Loucy (cell line): Measurements from ENCODE around the gene GCAT.

Source experiments
- H2AFZ ChIP-seq: fragments of 200-600 bp; sonication (generic); 2 replicates; pipeline ENCODE4 v1.6.0; 2016; ENCODE audit warnings: antibody characterized with exemption, mild to moderate bottlenecking, low read length, moderate library complexity
- H3F3A ChIP-seq: fragments of 200-600 bp; 2 replicates; pipeline ENCODE4 v1.6.0; 2016; ENCODE audit warnings: antibody characterized with exemption, low read depth, mild to moderate bottlenecking
- H3K27me3 ChIP-seq: fragments of 200-600 bp; sonication (generic); 2 replicates; pipeline ENCODE4 v1.6.1; 2014; ENCODE audit warnings: low read length, mild to moderate bottlenecking; ENCODE audit not compliant: insufficient read depth, poor library complexity, severe bottlenecking
- H3K36me3 ChIP-seq: fragments of 200-600 bp; sonication (generic); 2 replicates; pipeline ENCODE4 v1.6.1; 2016; ENCODE audit warnings: low read length; ENCODE audit not compliant: insufficient read depth
- H3K4me1 ChIP-seq: fragments of 200-600 bp; sonication (generic); 2 replicates; pipeline ENCODE4 v1.5.1; 2014; ENCODE audit warnings: low read length, mild to moderate bottlenecking; ENCODE audit not compliant: insufficient read depth, poor library complexity, severe bottlenecking
- H3K4me2 ChIP-seq: fragments of 200-600 bp; sonication (generic); 2 replicates; pipeline ENCODE4 v1.6.0; 2014; ENCODE audit warnings: antibody characterized with exemption, low read length, low read depth, mild to moderate bottlenecking; ENCODE audit not compliant: poor library complexity, severe bottlenecking
- H3K4me3 ChIP-seq: fragments of 200-600 bp; sonication (generic); 2 replicates; pipeline ENCODE4 v1.5.1; 2014; ENCODE audit warnings: low read length, mild to moderate bottlenecking, mixed read lengths; ENCODE audit not compliant: poor library complexity, severe bottlenecking
- H3K79me2 ChIP-seq: fragments of 200-600 bp; sonication (generic); 2 replicates; pipeline ENCODE4 v1.6.1; 2014; ENCODE audit warnings: low read length; ENCODE audit not compliant: insufficient read depth
- H3K9ac ChIP-seq: fragments of 200-600 bp; sonication (generic); 2 replicates; pipeline ENCODE4 v1.6.0; 2014; ENCODE audit warnings: mild to moderate bottlenecking, low read depth, low read length, moderate library complexity; ENCODE audit not compliant: poor library complexity, severe bottlenecking
- H3K9me2 ChIP-seq: fragments of 200-600 bp; sonication (generic); replicated peaks from 2 replicates; pipeline ENCODE4 v1.6.1; 2016; ENCODE audit warnings: low read depth, low read length, mixed read lengths
- H3K9me3 ChIP-seq: fragments of 200-600 bp; sonication (generic); 2 replicates; pipeline ENCODE4 v1.6.1; 2014; ENCODE audit warnings: mild to moderate bottlenecking, antibody characterized with exemption, low read length, low read depth; ENCODE audit not compliant: insufficient read depth
- H4K20me1 ChIP-seq: fragments of 200-600 bp; sonication (generic); 2 replicates; pipeline ENCODE4 v1.6.0; 2014; ENCODE audit warnings: antibody characterized with exemption, low read length, mild to moderate bottlenecking; ENCODE audit not compliant: insufficient read depth, poor library complexity, severe bottlenecking
- CTCF ChIP-seq: fragments of 200-600 bp; sonication (generic); conservative IDR thresholded peaks from 2 replicates; pipeline ENCODE4 v1.5.1; 2014; ENCODE audit warnings: mild to moderate bottlenecking, antibody characterized with exemption, low read length
- EZH2phosphoT487 ChIP-seq: fragments of 200-600 bp; IDR thresholded peaks from 2 replicates; pipeline ENCODE4 v1.6.1; 2018; ENCODE audit warnings: antibody characterized with exemption, mild to moderate bottlenecking, moderate library complexity, borderline replicate concordance

GCAT gene

GRCh38 chr22:37862570-37863325 is 55.0 kb downstream of the GCAT start:
- no peaks in the 10 kb centered on the region for H3K9me2 ChIP-seq
- peaks cover 82% of the 10 kb centered on the region for H3K36me3 ChIP-seq
- H3K79me2 ChIP-seq = peaks cover 16% of the 10 kb centered on the region; the same call in 1 of the 2 replicates
- H3K9ac ChIP-seq = no peak overlapping the region
- TF ChIP-seq CTCF (no peak), EZH2phosphoT487 (no peak)
- no peak overlapping the region for H2AFZ ChIP-seq
- no peaks in the 10 kb centered on the region for H3K4me1 ChIP-seq
- no peak overlapping the region for H3K4me3 ChIP-seq
- H3K9me3 ChIP-seq = no peaks in the 10 kb centered on the region
- H3K4me2 ChIP-seq = no peak overlapping the region
- H3K27me3 ChIP-seq = no peaks in the 10 kb centered on the region
- peaks cover 7% of the 10 kb centered on the region for H4K20me1 ChIP-seq
- no peaks in the 10 kb centered on the region for H3F3A ChIP-seq

- H3K27me3 ChIP-seq = no peaks in the 10 kb centered on the region
- peaks cover 79% of the 10 kb centered on the region for H3K36me3 ChIP-seq
- no peak overlapping the region for H3K4me3 ChIP-seq
- no peaks in the 10 kb centered on the region for H3K4me1 ChIP-seq
- TF ChIP-seq EZH2phosphoT487 (no peak), CTCF (no peak)
- peaks cover 7% of the 10 kb centered on the region for H4K20me1 ChIP-seq
- no peak overlapping the region for H3K4me2 ChIP-seq
- no peak overlapping the region for H2AFZ ChIP-seq
- no peak overlapping the region for H3K9ac ChIP-seq
- H3K9me2 ChIP-seq = no peaks in the 10 kb centered on the region
- H3F3A ChIP-seq = no peaks in the 10 kb centered on the region
- peaks cover 9% of the 10 kb centered on the region; the same call in 1 of the 2 replicates for H3K79me2 ChIP-seq
- H3K9me3 ChIP-seq = no peaks in the 10 kb centered on the region
Measured at GRCh38 chr22:37865510-37865909, 57.8 kb downstream of the GCAT start.
